Ectodermal cell (in vitro differentiated cells): ENCODE results near the gene HELZ2.
"Not testable (repeated sequence)": the region's sequence is repeated elsewhere in the genome, so short reads cannot be mapped to it uniquely, and the experiment has no call there.

Experiments
- H3K27ac ChIP-seq: 2 replicates; pipeline ENCODE4 v1.7.0; 2013; ENCODE audit warnings: mild to moderate bottlenecking, low read depth, low read length; ENCODE audit not compliant: insufficient read depth, poor library complexity, severe bottlenecking
- H3K27me3 ChIP-seq: 2 replicates; pipeline ENCODE4 v1.7.0; 2013; ENCODE audit warnings: mild to moderate bottlenecking, low read length; ENCODE audit not compliant: insufficient read depth, control insufficient read depth, poor library complexity, severe bottlenecking
- H3K36me3 ChIP-seq: one replicate; pipeline ENCODE4 v1.7.0; 2013; ENCODE audit warnings: low read length; ENCODE audit not compliant: control insufficient read depth, insufficient read depth
- H3K4me1 ChIP-seq: one replicate; pipeline ENCODE4 v1.7.0; 2013; ENCODE audit warnings: low read length; ENCODE audit not compliant: control insufficient read depth, insufficient read depth
- H3K4me3 ChIP-seq: 2 replicates; pipeline ENCODE4 v1.7.0; 2013; ENCODE audit warnings: low read depth, low read length, control low read depth; ENCODE audit not compliant: insufficient read depth
- H3K9me3 ChIP-seq: 2 replicates; pipeline ENCODE4 v1.7.0; 2013; ENCODE audit warnings: mild to moderate bottlenecking, low read length, moderate library complexity; ENCODE audit not compliant: control insufficient read depth
- WGBS, 2 experiments: methylation state at CpG; one replicate each; pipeline ENCODE4 v1.1.7; 2013; ENCODE audit warnings: missing lambda C conversion rate in 2 of 2; 5-methylcytosine and 5-hydroxymethylcytosine counted together

HELZ2 gene

GRCh38 chr20:63577317-63577894, 3.4 kb upstream of the HELZ2 start:
- WGBS, 2 experiments = 94% methylated on average over 19 of the region's 19 CpGs

GRCh38 chr20:63576311-63576710, 2.3 kb upstream of the HELZ2 start:
- no peaks in the 10 kb centered on the region for H3K27me3 ChIP-seq
- no peak overlapping the region for H3K27ac ChIP-seq
- no peaks in the 10 kb centered on the region for H3K36me3 ChIP-seq
- no peak overlapping the region for H3K4me3 ChIP-seq
- H3K9me3 ChIP-seq = no peaks in the 10 kb centered on the region
- H3K4me1 ChIP-seq = peaks cover 6% of the 10 kb centered on the region
- 90 to 91% methylated on average over 7 of the region's 7 CpGs for WGBS, 2 experiments

More at GRCh38 chr20:63577317-63577894, 3.4 kb upstream of the HELZ2 start:
- peaks cover 6% of the 10 kb centered on the region for H3K4me1 ChIP-seq
- H3K27me3 ChIP-seq = no peaks in the 10 kb centered on the region
- no peaks in the 10 kb centered on the region for H3K9me3 ChIP-seq
- H3K36me3 ChIP-seq = no peaks in the 10 kb centered on the region
- no peak overlapping the region for H3K27ac ChIP-seq
- no peak overlapping the region for H3K4me3 ChIP-seq

GRCh38 chr20:63574829-63575743, 1.0 kb upstream of the HELZ2 start:
- no peaks in the 10 kb centered on the region for H3K36me3 ChIP-seq
- peaks cover 6% of the 10 kb centered on the region for H3K4me1 ChIP-seq
- no peaks in the 10 kb centered on the region for H3K9me3 ChIP-seq
- no peak overlapping the region for H3K4me3 ChIP-seq
- H3K27ac ChIP-seq = no peak overlapping the region
- 79 to 81% methylated on average over 28 of the region's 28 CpGs for WGBS, 2 experiments
- H3K27me3 ChIP-seq = no peaks in the 10 kb centered on the region

GRCh38 chr20:63573647-63574131, 350 bp downstream of the HELZ2 start:
- Histone ChIP-seq H3K4me3 (peak overlapping the region; percentile 43), H3K27ac (no peak overlapping the region), H3K4me1 (peaks cover 6% of the 10 kb centered on the region), H3K36me3 (no peaks in the 10 kb centered on the region), H3K27me3 (no peaks in the 10 kb centered on the region), H3K9me3 (no peaks in the 10 kb centered on the region)
- 9% methylated on average over 21 to 24 of the region's 24 CpGs for WGBS, 2 experiments

- Histone ChIP-seq H3K27me3 (no peaks in the 10 kb centered on the region), H3K27ac (no peak overlapping the region), H3K4me1 (peaks cover 6% of the 10 kb centered on the region), H3K9me3 (no peaks in the 10 kb centered on the region), H3K4me3 (peak overlapping the region; percentile 43), H3K36me3 (no peaks in the 10 kb centered on the region)
- WGBS, 2 experiments = 90 to 93% methylated on average over 34 of the region's 34 CpGs
Measured at GRCh38 chr20:63572788-63573646, 1.0 kb downstream of the HELZ2 start.

- no peak overlapping the region for H3K4me3 ChIP-seq
- 92 to 93% methylated on average over 48 of the region's 48 CpGs for WGBS, 2 experiments
- no peaks in the 10 kb centered on the region for H3K9me3 ChIP-seq
- no peaks in the 10 kb centered on the region for H3K36me3 ChIP-seq
- H3K27ac ChIP-seq = no peak overlapping the region
- H3K27me3 ChIP-seq = no peaks in the 10 kb centered on the region
- peaks cover 6% of the 10 kb centered on the region for H3K4me1 ChIP-seq
Measured at GRCh38 chr20:63572071-63572787, 1.8 kb downstream of the HELZ2 start.

GRCh38 chr20:63571087-63571478, 3.0 kb downstream of the HELZ2 start:
- H3K36me3 ChIP-seq, H3K4me3 ChIP-seq, H3K27me3 ChIP-seq, H3K4me1 ChIP-seq, H3K9me3 ChIP-seq, H3K27ac ChIP-seq: not testable (repeated sequence)
- 73% methylated on average over 3 to 6 of the region's 11 CpGs for WGBS, 2 experiments

- Histone ChIP-seq H3K4me1 (peaks cover 6% of the 10 kb centered on the region), H3K36me3 (no peaks in the 10 kb centered on the region), H3K27me3 (no peaks in the 10 kb centered on the region), H3K27ac (no peak overlapping the region), H3K9me3 (no peaks in the 10 kb centered on the region), H3K4me3 (no peak overlapping the region)
- WGBS, 2 experiments = 93 to 94% methylated on average over 28 of the region's 28 CpGs
Measured at GRCh38 chr20:63570281-63571086, 3.6 kb downstream of the HELZ2 start.
